OCI-LY7 (cell line): ENCODE measurements around the gene CERS6. TPM values are rescaled to one million over a fixed set of nuclear protein-coding genes. Genes with fewer than 3 reads are reported as not detected.
"Not testable (repeated sequence)": the region's sequence is repeated elsewhere in the genome, so short reads cannot be mapped to it uniquely, and the experiment has no call there.

Source experiments
- BruUV-seq: library from RNA; stranded (reverse); fragments of 400-500 nt; replicated peaks from 2 replicates; lab custom pipeline; 2021; lab: Mats Ljungman, UMichigan
- CTCF ChIA-PET: fragments of 300-600 bp; sonication (Branson Sonifier 250); formaldehyde crosslinking; loops from one replicate; lab custom pipeline; 2022; ENCODE audit warnings: antibody characterized with exemption; ENCODE audit not compliant: unreplicated experiment; lab: Charles Lee
- POLR2A ChIA-PET: fragments of 300-600 bp; sonication (Branson Sonifier 250); formaldehyde crosslinking; loops from one replicate; lab custom pipeline; 2022; ENCODE audit warnings: antibody characterized with exemption; lab: Charles Lee
- DNase-seq: peaks from one replicate; pipeline ENCODE4 v3.0.0-alpha.2; 2015; ENCODE audit warnings: low spot score
- H2AFZ ChIP-seq: fragments of 200-600 bp; sonication (generic), shearing (Covaris generic); 2 replicates; pipeline ENCODE4 v1.6.1; 2014; ENCODE audit warnings: mild to moderate bottlenecking, antibody characterized with exemption, low read length, moderate library complexity
- H3K27ac ChIP-seq: fragments of 200-600 bp; sonication (generic); 2 replicates; pipeline ENCODE4 v1.5.1; 2014; ENCODE audit warnings: mixed run types, low read depth, mild to moderate bottlenecking, moderate library complexity, low read length, inconsistent platforms; ENCODE audit not compliant: poor library complexity, severe bottlenecking
- H3K36me3 ChIP-seq: fragments of 200-600 bp; sonication (generic); 2 replicates; pipeline ENCODE4 v1.6.1; 2014; ENCODE audit warnings: mild to moderate bottlenecking, antibody characterized with exemption, low read length, moderate library complexity, mixed read lengths; ENCODE audit not compliant: insufficient read depth
- H3K4me1 ChIP-seq: fragments of 200-600 bp; sonication (generic); 2 replicates; pipeline ENCODE4 v1.5.1; 2014; ENCODE audit warnings: mild to moderate bottlenecking, low read length; ENCODE audit not compliant: insufficient read depth, poor library complexity, severe bottlenecking
- H3K4me2 ChIP-seq: fragments of 200-600 bp; sonication (generic); 2 replicates; pipeline ENCODE4 v1.6.1; 2014; ENCODE audit warnings: mild to moderate bottlenecking, low read length
- H3K4me3 ChIP-seq: fragments of 200-600 bp; sonication (generic); 2 replicates; pipeline ENCODE4 v1.5.1; 2014; ENCODE audit warnings: mild to moderate bottlenecking, low read depth, low read length; ENCODE audit not compliant: poor library complexity, severe bottlenecking
- H3K79me2 ChIP-seq: fragments of 200-600 bp; sonication (generic); 2 replicates; pipeline ENCODE4 v1.6.1; 2016; ENCODE audit warnings: low read depth, mild to moderate bottlenecking, low read length, moderate library complexity, mixed read lengths; ENCODE audit not compliant: insufficient read depth
- H3K9me2 ChIP-seq: fragments of 200-600 bp; sonication (generic); 2 replicates; pipeline ENCODE4 v1.6.1; 2016; ENCODE audit warnings: mild to moderate bottlenecking, low read length, mixed read lengths; ENCODE audit not compliant: insufficient read depth
- H3K9me3 ChIP-seq: fragments of 200-600 bp; sonication (generic); 2 replicates; pipeline ENCODE4 v1.6.1; 2014; ENCODE audit warnings: mild to moderate bottlenecking, mixed run types, low read length, mixed read lengths
- H4K20me1 ChIP-seq: fragments of 200-600 bp; sonication (generic); 2 replicates; pipeline ENCODE4 v1.6.1; 2014; ENCODE audit warnings: mild to moderate bottlenecking, antibody characterized with exemption, low read length, moderate library complexity, mixed read lengths; ENCODE audit not compliant: insufficient read depth
- CTCF ChIP-seq: fragments of 200-600 bp; sonication (generic); conservative IDR thresholded peaks from 2 replicates; pipeline ENCODE4 v1.5.1; 2014; ENCODE audit warnings: mild to moderate bottlenecking, antibody characterized with exemption, low read length, moderate library complexity, mixed read lengths
- EZH2phosphoT487 ChIP-seq: fragments of 200-600 bp; sonication (generic); IDR thresholded peaks from 2 replicates; pipeline ENCODE4 v1.6.1; 2018; ENCODE audit warnings: low read depth, borderline replicate concordance, mild to moderate bottlenecking, mixed run types, antibody characterized with exemption, low read length, moderate library complexity, mixed read lengths
- intact Hi-C: fragments of 100-400 bp; cut with micrococcal nuclease; formaldehyde crosslinking; loops from one replicate; pipeline ENCODE4 v1.10.0; 2022; ENCODE audit not compliant: unreplicated experiment
- total RNA-seq, 2 experiments: library from RNA; depleted of rRNA in 1 of 2; stranded (reverse); fragments of >200 nt in 1 of 2; shearing (Covaris generic) in 1 of 2; gene quantifications; 2 replicates each; pipeline ENCODE4 v1.2.3, GENCODE V29; 2014 to 2022

The CERS6 gene
- total RNA-seq, 2 experiments from 2014 or later, result 0.04 TPM; not detected in 1

- H3K79me2 ChIP-seq, result no peaks in the 10 kb centered on the region
- H4K20me1 ChIP-seq, result no peaks in the 10 kb centered on the region
- peak overlapping the region; percentile 66 for H2AFZ ChIP-seq
- ChIA-PET POLR2A (interaction anchor here (0.7 kb wide), 2 partner anchors 7 to 358 kb away, joined by 4 to 5 read pairs; no protein-coding TSS in a partner anchor), CTCF (no interaction called here)
- peak; percentile 32 for DNase-seq
- TF ChIP-seq EZH2phosphoT487, result no peak
- TF ChIP-seq CTCF, result no peak
- H3K4me1 ChIP-seq, result peaks cover 11% of the 10 kb centered on the region
- H3K27ac ChIP-seq, result no peak overlapping the region
- H3K36me3 ChIP-seq, result no peaks in the 10 kb centered on the region
- H3K4me2 ChIP-seq, result peak overlapping the region; percentile 35
- no peak overlapping the region for H3K4me3 ChIP-seq
- intact Hi-C loops, result no loop called here
- no peaks in the 10 kb centered on the region for H3K9me3 ChIP-seq
- H3K9me2 ChIP-seq, result no peaks in the 10 kb centered on the region; the same call in 1 of the 2 replicates
- BruUV-seq, result no TSS peak
Observed at GRCh38 chr2:168490015-168490874, 34.2 kb downstream of the CERS6 start.

GRCh38 chr2:168490946-168491605, 35.0 kb downstream of the CERS6 start:
- Histone ChIP-seq H3K4me2 (peak overlapping the region; percentile 35), H3K9me3 (no peaks in the 10 kb centered on the region), H3K4me3 (no peak overlapping the region), H3K36me3 (no peaks in the 10 kb centered on the region), H4K20me1 (no peaks in the 10 kb centered on the region), H3K4me1 (peaks cover 11% of the 10 kb centered on the region), H3K9me2 (no peaks in the 10 kb centered on the region; the same call in 1 of the 2 replicates), H3K27ac (no peak overlapping the region), H2AFZ (peak overlapping the region; percentile 66; the same call in 1 of the 2 replicates), H3K79me2 (no peaks in the 10 kb centered on the region)
- no peak for DNase-seq
- intact Hi-C loops, result no loop called here
- POLR2A ChIA-PET, result no interaction called here
- CTCF ChIA-PET, result no interaction called here
- BruUV-seq, result no TSS peak
- no peak for TF ChIP-seq EZH2phosphoT487
- no peak for TF ChIP-seq CTCF

GRCh38 chr2:168491728-168492127, 35.7 kb downstream of the CERS6 start:
- H3K36me3 ChIP-seq, intact Hi-C loops, H2AFZ ChIP-seq, DNase-seq, H3K4me3 ChIP-seq, H3K79me2 ChIP-seq, CTCF ChIA-PET, H3K9me2 ChIP-seq, POLR2A ChIA-PET, H3K9me3 ChIP-seq, BruUV-seq, H4K20me1 ChIP-seq, H3K4me2 ChIP-seq, H3K27ac ChIP-seq: not testable (repeated sequence)
- H3K4me1 ChIP-seq, result peaks cover 11% of the 10 kb centered on the region

GRCh38 chr2:168493219-168493618, 37.1 kb downstream of the CERS6 start:
- H3K9me3 ChIP-seq, H3K27ac ChIP-seq, H3K4me3 ChIP-seq, POLR2A ChIA-PET, intact Hi-C loops, H3K79me2 ChIP-seq, H3K9me2 ChIP-seq, H4K20me1 ChIP-seq, H3K36me3 ChIP-seq, CTCF ChIA-PET, H3K4me2 ChIP-seq, BruUV-seq, H2AFZ ChIP-seq, DNase-seq: not testable (repeated sequence)
- H3K4me1 ChIP-seq, result peaks cover 11% of the 10 kb centered on the region
